CD4-positive, alpha-beta T cell treated with Interferon alpha-2 for 1 hour (primary cell): Measurements from ENCODE around the gene SOWAHB.
"Not testable (repeated sequence)": the region's sequence is repeated elsewhere in the genome, so short reads cannot be mapped to it uniquely, and the experiment has no call there.

ENCODE experiments used
- DNase-seq, 2 donors: peaks; one replicate each; pipeline ENCODE4 v3.0.0-alpha.2; 2020 to 2022

Gene SOWAHB

GRCh38 chr4:76895619-76896018 lies 2.3 kb downstream of the SOWAHB start:
- no peak for DNase-seq

- DNase-seq = no peak
Measured at GRCh38 chr4:76894537-76895255, 3.2 kb downstream of the SOWAHB start.

GRCh38 chr4:76892601-76893000 lies 5.3 kb downstream of the SOWAHB start:
- DNase-seq = no peak

- DNase-seq = no peak
Measured at GRCh38 chr4:76892001-76892400, 5.9 kb downstream of the SOWAHB start.

GRCh38 chr4:76886848-76887441 lies 11.0 kb downstream of the SOWAHB start:
- no peak for DNase-seq

- DNase-seq = no peak
Measured at GRCh38 chr4:76886214-76886613, 11.7 kb downstream of the SOWAHB start.

GRCh38 chr4:76883147-76883546 lies 14.8 kb downstream of the SOWAHB start:
- no peak for DNase-seq

GRCh38 chr4:76882630-76883029 lies 15.3 kb downstream of the SOWAHB start:
- no peak for DNase-seq

- DNase-seq = no peak
Measured at GRCh38 chr4:76881375-76881774, 16.6 kb downstream of the SOWAHB start.

- no peak for DNase-seq
Measured at GRCh38 chr4:76879731-76880364, 18.1 kb downstream of the SOWAHB start.

- DNase-seq = not testable (repeated sequence)
Measured at GRCh38 chr4:76878641-76879165, 19.2 kb downstream of the SOWAHB start.

- DNase-seq = no peak
Measured at GRCh38 chr4:76874176-76874575, 23.8 kb downstream of the SOWAHB start.

GRCh38 chr4:76873495-76873894 lies 24.4 kb downstream of the SOWAHB start:
- no peak for DNase-seq

GRCh38 chr4:76872556-76872955 lies 25.4 kb downstream of the SOWAHB start:
- no peak for DNase-seq

GRCh38 chr4:76868780-76869179 lies 29.2 kb downstream of the SOWAHB start:
- not testable (repeated sequence) for DNase-seq

- DNase-seq = no peak
Measured at GRCh38 chr4:76867880-76868655, 29.9 kb downstream of the SOWAHB start.

- DNase-seq = no peak
Measured at GRCh38 chr4:76867377-76867776, 30.6 kb downstream of the SOWAHB start.

- no peak for DNase-seq
Measured at GRCh38 chr4:76866641-76867040, 31.3 kb downstream of the SOWAHB start.

- no peak for DNase-seq
Measured at GRCh38 chr4:76858319-76858718, 39.6 kb downstream of the SOWAHB start.

- DNase-seq = no peak
Measured at GRCh38 chr4:76857074-76857409, 40.9 kb downstream of the SOWAHB start.

GRCh38 chr4:76856243-76857073 lies 41.5 kb downstream of the SOWAHB start:
- no peak for DNase-seq

GRCh38 chr4:76854858-76855257 lies 43.1 kb downstream of the SOWAHB start:
- DNase-seq = no peak
